ENCODE results near the gene SPINK7. TPM values are rescaled to one million over a fixed set of nuclear protein-coding genes. Genes with fewer than 3 reads are reported as not detected.

Gene SPINK7
- total RNA-seq, 1 donor from 2014 or later, result not detected

DNA sequence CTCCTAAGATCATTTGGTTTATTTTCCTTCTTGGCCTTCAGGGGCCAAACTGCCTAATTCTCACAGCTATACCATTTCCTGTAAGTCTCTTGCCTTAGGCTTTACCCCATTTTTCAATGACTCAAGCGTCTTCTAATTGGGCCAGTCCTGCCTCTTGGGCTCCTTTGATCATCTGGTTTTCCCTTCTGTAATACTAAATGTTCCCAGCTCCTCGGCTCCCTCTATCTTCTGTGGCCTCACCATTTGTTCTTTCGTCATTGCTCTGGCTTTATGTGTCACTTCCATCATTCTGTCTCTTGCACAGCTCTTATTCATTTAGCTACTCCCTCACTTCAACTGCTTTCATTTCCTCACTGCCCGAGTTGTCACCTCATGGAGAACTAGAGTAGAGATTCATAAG is 14.5 kb upstream of the SPINK7 start:
- no peak overlapping the region for H3K27ac Mint-ChIP-seq
- TF ChIP-seq, protein P1, sequence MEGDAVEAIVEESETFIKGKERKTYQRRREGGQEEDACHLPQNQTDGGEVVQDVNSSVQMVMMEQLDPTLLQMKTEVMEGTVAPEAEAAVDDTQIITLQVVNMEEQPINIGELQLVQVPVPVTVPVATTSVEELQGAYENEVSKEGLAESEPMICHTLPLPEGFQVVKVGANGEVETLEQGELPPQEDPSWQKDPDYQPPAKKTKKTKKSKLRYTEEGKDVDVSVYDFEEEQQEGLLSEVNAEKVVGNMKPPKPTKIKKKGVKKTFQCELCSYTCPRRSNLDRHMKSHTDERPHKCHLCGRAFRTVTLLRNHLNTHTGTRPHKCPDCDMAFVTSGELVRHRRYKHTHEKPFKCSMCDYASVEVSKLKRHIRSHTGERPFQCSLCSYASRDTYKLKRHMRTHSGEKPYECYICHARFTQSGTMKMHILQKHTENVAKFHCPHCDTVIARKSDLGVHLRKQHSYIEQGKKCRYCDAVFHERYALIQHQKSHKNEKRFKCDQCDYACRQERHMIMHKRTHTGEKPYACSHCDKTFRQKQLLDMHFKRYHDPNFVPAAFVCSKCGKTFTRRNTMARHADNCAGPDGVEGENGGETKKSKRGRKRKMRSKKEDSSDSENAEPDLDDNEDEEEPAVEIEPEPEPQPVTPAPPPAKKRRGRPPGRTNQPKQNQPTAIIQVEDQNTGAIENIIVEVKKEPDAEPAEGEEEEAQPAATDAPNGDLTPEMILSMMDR (conservative IDR thresholded peaks at IDR 0.05), result no peak
- H3K4me1 Mint-ChIP-seq (ENCODE audit: unreplicated experiment), result no peaks in the 10 kb centered on the region
- H3K27me3 Mint-ChIP-seq, result no peaks in the 10 kb centered on the region
- H3K9me3 Mint-ChIP-seq, result no peaks in the 10 kb centered on the region
- no peaks in the 10 kb centered on the region for H3K36me3 Mint-ChIP-seq
- H3K4me3 Mint-ChIP-seq, result no peak overlapping the region
- no peak for DNase-seq (ENCODE audit: extremely low spot score, unreplicated experiment)

DNA sequence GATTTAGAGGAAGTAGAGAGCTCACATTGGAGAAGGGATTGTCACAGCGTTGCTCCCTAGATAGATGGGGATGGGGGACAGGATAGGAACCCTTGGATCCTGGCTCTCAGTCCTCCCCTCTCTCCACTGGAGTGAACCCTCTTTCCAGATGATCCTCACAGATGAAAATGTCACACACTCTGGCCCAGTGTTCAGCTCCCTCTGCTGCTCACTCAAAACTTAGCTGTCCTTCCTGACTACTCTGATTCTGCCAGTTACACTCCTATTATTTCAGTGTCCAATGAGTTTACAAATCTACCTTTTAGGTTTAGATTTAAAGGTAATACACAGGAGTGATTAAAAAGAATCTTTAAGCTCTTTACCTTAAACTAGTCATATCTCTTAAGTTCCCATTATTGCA is 5.8 kb upstream of the SPINK7 start:
- Mint-ChIP-seq H3K27ac (no peak overlapping the region), H3K9me3 (peaks cover 4% of the 10 kb centered on the region), H3K4me1 (ENCODE audit: unreplicated experiment) (no peaks in the 10 kb centered on the region), H3K4me3 (no peak overlapping the region), H3K27me3 (no peaks in the 10 kb centered on the region), H3K36me3 (no peaks in the 10 kb centered on the region)
- TF ChIP-seq, protein P1 (conservative IDR thresholded peaks at IDR 0.05), result no peak
- DNase-seq (ENCODE audit: extremely low spot score, unreplicated experiment), result no peak

DNA sequence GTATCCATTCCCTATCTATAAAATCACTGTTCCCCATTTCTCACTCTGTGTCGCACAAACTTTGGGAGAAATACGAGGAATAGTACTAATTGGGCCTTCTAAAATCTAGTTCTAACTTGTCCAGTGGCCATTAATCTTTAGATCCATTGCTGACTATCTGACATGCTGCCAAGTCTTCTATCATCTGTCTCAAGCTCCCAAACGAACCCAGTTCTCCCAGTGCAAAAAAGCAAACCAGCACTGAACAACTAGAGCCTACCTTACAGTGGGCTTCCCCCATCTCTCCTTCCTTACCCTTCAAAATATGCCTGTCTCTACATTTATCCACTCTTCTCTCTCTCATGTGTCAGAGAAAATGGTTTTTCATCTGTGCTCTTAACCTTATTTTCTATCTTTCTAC is 3.2 kb upstream of the SPINK7 start:
- no peaks in the 10 kb centered on the region for H3K4me1 Mint-ChIP-seq (ENCODE audit: unreplicated experiment)
- no peak overlapping the region for H3K27ac Mint-ChIP-seq
- no peak overlapping the region for H3K4me3 Mint-ChIP-seq
- DNase-seq (ENCODE audit: extremely low spot score, unreplicated experiment), result no peak
- no peaks in the 10 kb centered on the region for H3K27me3 Mint-ChIP-seq
- H3K36me3 Mint-ChIP-seq, result no peaks in the 10 kb centered on the region
- TF ChIP-seq, protein P1 (conservative IDR thresholded peaks at IDR 0.05), result no peak
- H3K9me3 Mint-ChIP-seq, result peaks cover 4% of the 10 kb centered on the region

DNA sequence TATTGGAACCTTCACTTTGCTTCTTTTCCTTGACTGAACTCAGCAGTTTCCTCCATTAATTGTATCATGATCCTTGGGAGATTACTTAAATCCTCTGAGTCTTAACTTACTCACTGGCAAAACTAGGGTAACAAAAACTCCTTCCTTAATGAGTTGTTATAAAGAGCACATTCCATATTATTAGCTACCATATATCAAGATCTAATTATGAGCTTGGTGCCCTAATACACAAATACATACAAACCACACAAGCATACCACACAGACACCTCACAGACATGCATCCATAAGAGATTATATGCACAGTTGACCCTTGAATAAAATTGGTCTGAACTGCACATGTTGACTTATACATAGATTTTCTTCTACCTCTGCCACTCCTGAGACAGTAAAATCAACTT is 2.5 kb upstream of the SPINK7 start:
- Mint-ChIP-seq H3K4me3 (no peak overlapping the region), H3K36me3 (no peaks in the 10 kb centered on the region)
- TF ChIP-seq, protein P1 (conservative IDR thresholded peaks at IDR 0.05), result no peak

DNA sequence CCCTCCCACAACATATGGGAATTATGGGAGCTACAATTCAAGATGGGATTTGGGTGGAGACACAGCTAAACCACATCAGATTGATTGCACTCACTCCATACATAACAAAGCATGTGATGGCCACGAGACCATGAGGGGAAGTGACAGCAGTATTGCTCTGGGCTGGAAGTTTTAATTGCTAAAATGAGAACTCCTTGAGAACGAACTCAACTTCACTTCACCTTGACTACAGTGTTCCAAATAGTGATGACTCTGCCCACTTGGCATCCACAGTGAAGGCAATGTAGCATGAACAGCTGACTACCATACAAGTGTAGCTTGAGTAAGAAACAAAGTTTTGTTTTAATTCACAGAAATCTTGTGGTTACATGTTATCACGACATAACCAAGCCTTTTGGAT is 739 bp upstream of the SPINK7 start:
- H3K27me3 Mint-ChIP-seq, result no peaks in the 10 kb centered on the region
- H3K27ac Mint-ChIP-seq, result no peak overlapping the region
- no peak overlapping the region for H3K4me3 Mint-ChIP-seq
- TF ChIP-seq, protein P1 (conservative IDR thresholded peaks at IDR 0.05), result no peak
- no peak for DNase-seq (ENCODE audit: extremely low spot score, unreplicated experiment)
- H3K36me3 Mint-ChIP-seq, result no peaks in the 10 kb centered on the region
- no peaks in the 10 kb centered on the region for H3K4me1 Mint-ChIP-seq (ENCODE audit: unreplicated experiment)
- peaks cover 4% of the 10 kb centered on the region for H3K9me3 Mint-ChIP-seq

More for the DNA sequence above, 2.5 kb upstream of the SPINK7 start:
- Mint-ChIP-seq H3K9me3 (peaks cover 4% of the 10 kb centered on the region), H3K27ac (no peak overlapping the region), H3K27me3 (no peaks in the 10 kb centered on the region), H3K4me1 (ENCODE audit: unreplicated experiment) (no peaks in the 10 kb centered on the region)
- no peak for DNase-seq (ENCODE audit: extremely low spot score, unreplicated experiment)

DNA sequence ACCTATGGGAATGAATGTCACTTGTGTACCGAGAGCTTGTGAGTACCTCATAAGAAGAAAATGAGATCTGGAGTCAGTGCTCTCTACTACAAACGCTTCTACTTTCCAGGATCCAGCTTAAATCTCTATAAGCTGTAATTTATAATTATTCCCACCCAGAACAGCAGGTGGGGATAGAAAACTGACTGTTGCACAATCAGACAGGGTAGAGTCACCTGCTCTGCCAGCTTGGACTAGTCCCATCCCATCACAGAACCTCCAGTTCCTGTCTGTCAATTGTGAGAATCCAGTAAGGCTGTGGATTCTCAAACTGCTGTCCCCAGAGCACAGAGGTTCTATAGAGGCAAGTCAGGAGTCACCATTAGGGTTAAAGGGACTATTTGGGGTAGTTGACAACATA is 2.0 kb downstream of the SPINK7 start:
- Mint-ChIP-seq H3K27ac (no peak overlapping the region), H3K4me3 (no peak overlapping the region), H3K36me3 (no peaks in the 10 kb centered on the region), H3K4me1 (ENCODE audit: unreplicated experiment) (no peaks in the 10 kb centered on the region), H3K9me3 (peaks cover 4% of the 10 kb centered on the region), H3K27me3 (no peaks in the 10 kb centered on the region)
- DNase-seq (ENCODE audit: extremely low spot score, unreplicated experiment), result no peak
- TF ChIP-seq, protein P1 (conservative IDR thresholded peaks at IDR 0.05), result no peak

Data from type B pancreatic cell (in vitro differentiated cells).